GM19240 (cell line): ENCODE data around the gene SMG1.
A peak's percentile ranks its signal among the peaks of the same experiment; 100 is the strongest.
"Not testable (repeated sequence)": the region's sequence is repeated elsewhere in the genome, so short reads cannot be mapped to it uniquely, and the experiment has no call there.

ENCODE experiments used
- DNase-seq: peaks from one replicate; pipeline ENCODE4 v3.0.0; 2011; ENCODE audit warnings: low spot score; ENCODE audit not compliant: insufficient read length

Gene SMG1

DNA sequence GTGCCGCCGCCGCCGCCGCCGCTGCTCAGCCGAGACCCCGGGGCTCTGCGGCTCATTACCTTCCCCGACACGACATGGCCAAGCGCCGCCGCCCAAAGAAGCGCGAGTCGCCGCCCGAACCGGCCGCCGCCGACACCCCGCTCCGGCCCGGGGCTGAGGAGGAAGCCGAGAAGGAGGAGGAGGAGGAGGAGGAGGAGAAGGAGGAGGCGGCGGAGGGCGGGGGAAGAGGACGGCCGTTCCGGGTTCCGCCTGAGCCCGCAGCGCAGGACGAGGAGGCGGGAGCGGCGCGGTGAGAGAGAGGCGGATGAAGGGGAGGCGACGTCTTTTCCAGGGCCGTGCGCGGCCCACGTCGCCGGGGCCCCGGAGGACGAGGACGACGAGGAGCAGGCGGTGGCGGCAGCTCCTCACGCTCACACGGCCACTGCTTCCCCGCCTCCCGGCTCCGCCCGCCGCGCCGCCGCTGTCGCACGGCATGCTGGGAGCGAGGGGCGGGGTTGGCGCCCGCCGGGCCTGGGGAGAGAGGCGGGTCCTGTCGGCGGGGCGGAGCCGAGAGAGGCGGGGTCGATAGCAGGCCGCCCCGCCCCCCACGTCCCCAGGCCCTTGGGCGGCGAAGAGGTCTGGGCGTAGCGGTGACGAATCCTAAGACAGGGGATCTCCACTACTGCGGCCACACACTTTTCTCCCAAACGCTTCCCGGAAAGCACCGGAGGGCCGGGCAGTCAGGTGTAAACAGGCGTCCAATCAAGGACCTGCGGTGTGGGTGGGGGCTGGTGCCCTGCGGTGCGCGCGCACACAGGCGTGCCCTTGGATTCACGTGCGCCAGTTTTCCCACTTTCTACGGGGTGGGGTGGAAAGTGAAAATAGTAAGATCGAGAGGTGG lies at the start of gene SMG1:
SMG1 (minus strand) TSS at position 423 of the 880 bp plus-strand sequence; CDS start at position 56, 367 bp downstream.
- DNase-seq = peak; percentile 24

GRCh38 chr16:18975109-18975508 lies 48.9 kb upstream of the SMG1 start:
- DNase-seq = no peak

- no peak for DNase-seq
These were observed 43.6 kb upstream of the SMG1 start for GRCh38 chr16:18969855-18970240.

DNA sequence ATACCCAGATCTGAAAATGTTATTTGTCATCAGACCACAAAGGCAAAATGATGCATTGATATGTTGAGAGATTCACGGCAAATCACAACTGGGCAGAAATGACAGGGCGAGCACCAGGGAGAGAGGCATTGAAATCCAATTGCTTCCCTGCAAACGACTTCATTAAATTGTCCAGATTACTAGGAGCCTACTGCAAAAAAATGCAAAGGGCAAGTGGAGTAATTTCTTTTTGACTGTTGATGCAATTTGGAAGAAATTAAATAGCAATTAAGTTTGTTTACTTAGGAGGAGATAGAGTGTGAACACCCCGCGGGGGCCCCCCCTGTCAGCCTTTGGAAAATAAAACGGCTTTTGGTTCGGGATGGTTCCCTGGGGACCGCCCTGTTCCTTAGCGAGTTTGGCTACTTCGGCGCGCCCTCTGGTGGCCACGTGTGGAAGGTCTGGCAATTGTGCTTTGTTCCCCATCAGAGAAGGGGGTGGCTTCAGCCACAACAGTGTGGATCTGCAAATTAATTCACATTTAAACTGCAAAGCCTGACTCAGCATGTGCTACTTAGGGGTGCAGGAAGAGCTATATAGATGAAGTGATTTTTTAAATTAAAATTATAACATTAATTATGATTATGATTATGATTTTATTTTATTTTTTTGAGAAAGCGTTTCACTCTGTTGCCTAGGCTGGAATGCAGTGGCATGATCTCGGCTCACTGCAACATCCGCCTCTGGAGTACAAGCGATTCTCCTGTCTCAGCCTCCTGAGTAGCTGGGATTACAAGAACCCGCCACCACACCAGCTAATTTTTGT lies 43.0 kb upstream of the SMG1 start:
- peak; percentile 88 for DNase-seq

- no peak for DNase-seq
These were observed 40.6 kb upstream of the SMG1 start for GRCh38 chr16:18966791-18967190.

- DNase-seq = no peak
These were observed 39.3 kb upstream of the SMG1 start for GRCh38 chr16:18965555-18965954.

DNA sequence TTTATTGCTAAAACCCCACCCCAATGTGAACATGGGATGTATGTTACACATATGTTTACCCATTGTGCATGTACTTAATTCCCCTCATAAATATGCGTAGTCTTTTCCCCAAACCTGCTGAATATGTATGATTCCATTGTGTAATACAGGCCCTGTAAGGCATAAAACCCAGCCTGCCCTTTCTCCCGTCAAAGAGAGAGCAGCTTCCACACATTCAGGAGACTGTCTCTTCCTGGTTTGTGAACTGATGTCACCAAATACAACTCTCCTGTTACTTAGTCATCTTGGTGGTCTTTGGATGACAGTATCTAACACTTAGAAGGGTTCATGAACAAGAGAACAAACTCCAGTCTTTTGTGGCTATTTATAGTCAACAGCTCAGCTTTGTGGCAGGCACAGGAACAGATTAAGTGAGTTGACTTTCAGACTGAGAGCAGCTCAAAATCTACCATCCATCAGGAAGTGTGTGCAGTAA lies 32.9 kb upstream of the SMG1 start:
- no peak for DNase-seq

- no peak for DNase-seq
These were observed 32.4 kb upstream of the SMG1 start for GRCh38 chr16:18958621-18959029.

GRCh38 chr16:18956658-18957241 lies 30.5 kb upstream of the SMG1 start:
- DNase-seq = not testable (repeated sequence)

DNA sequence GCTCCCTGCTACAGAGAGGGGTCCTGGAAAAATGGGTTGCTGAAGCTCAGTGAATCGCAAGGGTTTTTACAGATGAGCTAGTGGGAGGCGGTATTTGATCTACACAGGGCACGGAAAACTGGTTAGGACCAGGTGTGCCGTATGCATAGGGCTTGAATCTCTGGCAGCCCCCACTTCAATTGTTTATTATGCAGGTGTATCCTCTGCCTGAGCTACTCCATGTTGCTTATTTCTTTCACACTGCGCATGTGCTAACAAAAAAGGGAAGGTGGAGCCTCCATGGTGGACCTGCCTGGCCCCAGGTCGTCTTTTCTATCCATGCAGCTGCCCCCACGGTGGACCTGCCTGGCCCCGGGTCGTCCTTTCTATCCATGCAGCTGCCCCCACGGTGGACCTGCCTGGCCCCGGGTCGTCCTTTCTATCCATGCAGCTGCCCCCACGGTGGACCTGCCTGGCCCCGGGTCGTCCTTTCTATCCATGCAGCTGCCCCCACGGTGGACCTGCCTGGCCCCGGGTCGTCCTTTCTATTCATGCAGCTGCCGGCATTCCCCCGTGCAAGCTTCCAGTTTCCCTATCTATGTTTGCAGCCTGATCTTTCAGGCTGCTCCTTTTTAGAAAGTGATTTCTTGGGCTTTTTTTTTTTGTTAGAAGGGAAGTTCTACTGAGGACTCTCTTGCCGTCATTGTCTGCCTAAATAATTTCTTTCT lies 29.8 kb upstream of the SMG1 start:
- DNase-seq = not testable (repeated sequence)

GRCh38 chr16:18953547-18953946 lies 27.3 kb upstream of the SMG1 start:
- no peak for DNase-seq

GRCh38 chr16:18950469-18951185 lies 24.4 kb upstream of the SMG1 start:
- no peak for DNase-seq

DNA sequence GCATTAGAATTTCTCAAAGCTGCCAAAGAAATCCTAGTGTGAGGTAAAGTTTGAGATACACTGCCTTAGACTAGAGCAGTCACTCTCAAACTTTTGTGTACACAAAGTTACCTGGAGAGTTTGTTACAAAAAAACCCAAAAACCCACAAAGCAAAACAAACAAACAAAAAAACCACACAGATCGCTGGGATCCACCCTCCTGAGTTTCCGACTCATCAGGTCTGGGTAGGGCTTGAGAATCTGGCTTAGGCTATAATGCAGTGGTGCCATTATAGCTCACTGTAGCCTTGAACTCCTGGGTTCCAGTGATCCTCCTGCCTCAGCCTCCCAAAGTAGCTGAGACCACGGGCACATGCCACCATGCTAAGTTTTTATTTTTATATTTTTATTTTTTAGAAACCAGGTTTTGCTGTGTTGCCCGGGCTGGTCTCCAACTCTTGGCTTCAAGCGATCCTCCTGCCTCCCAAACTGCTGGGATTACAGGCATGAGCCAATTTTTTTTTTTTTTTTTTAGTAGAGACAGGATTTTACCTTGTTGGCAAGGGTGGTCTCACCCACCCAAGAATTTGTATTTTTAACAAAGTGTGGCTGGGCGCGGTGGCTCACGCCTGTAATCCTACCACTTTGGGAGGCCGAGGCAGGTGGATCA lies 22.3 kb upstream of the SMG1 start:
- no peak for DNase-seq

- no peak for DNase-seq
These were observed 19.0 kb upstream of the SMG1 start for GRCh38 chr16:18945233-18945632.

DNA sequence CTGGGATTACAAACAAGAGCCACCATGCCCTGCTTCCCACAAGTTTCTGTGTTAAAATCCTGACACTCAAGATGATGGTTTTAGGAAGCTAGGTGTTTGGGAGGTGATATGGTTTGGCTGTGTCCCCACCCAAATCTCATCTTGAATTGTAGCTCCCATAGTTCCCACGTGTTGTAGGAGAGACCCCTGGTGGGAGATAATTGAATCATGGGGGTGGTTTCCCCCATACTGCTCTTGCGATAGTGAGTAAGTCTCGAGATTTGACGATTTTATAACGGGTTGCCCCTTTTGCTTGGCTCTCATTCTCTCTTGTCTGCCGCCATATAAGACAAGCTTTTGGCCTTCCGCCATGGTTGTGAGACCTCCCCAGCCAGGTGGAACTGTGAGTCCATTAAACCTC lies 17.2 kb upstream of the SMG1 start:
- DNase-seq = no peak

DNA sequence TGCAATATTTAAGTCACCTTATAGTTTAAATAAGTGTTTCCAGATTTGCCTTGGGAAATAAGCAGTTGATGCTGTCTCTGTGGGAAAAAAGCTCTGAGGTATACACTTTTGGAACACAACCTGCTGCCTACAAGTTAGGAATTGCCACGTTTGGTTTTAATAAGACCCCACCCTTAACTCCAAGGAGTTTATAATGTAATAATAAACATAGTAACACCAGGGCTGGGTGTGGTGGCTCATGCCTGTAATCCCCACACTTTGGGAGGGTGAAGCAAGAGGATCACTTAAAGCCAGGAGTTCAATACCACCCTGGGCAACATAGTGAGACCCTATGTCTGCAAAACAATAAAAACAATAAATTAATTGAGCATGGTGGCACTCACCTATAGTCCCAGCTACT lies 15.9 kb upstream of the SMG1 start:
- DNase-seq = no peak

- DNase-seq = no peak
These were observed 15.3 kb upstream of the SMG1 start for GRCh38 chr16:18941471-18941870.

- no peak for DNase-seq
These were observed 12.8 kb upstream of the SMG1 start for GRCh38 chr16:18938986-18939385.

DNA sequence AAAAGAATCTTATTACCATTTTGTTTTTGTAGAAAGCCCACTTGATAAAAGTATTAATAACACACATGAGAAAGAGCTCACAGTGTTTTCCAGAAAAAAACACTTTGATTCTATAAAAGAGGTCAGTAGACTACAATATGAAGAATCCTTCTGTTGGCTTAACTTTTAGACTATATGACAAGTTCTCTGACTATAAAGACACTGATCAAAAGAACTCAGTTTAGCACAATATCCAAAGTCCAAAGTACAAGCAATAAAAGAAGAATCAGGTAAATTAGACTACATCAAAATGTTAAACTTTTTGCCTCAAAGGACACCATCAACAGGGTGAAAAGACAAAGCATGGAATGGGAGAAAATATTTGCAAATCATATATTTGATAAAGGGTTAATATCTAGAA lies 11.2 kb upstream of the SMG1 start:
- DNase-seq = no peak

DNA sequence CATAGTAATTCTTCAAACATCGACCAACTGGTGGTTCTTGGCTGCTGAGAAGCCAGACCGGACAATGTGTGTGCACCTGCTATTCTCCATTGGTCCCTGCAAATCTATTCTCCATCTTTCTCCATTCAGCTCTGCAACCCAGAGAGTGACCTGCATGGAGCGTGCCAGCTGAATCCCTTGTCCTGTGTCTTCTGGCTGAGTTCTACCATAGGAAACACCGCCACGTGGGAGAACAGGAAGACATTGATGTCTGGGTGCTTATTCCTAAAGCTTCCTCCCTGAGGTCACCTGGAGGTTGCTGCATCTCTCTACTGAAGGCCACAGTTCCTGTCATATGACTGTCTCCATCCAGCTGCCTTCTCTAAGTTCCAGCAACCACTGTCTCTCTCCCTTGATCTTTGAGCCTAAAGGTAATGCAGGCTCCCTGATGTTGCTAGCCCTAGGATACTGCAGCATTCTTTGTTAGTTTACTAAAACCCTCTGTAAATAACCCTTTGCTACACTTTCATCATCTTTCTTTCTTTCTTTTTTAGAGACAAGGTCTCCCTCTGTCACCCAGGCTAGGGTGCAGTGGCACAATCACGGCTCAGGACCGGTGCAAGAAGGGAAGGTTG lies 10.6 kb upstream of the SMG1 start:
- DNase-seq = no peak
